Femur (tissue), 1 donor: ENCODE results near the gene NRG3.

Experiments used
- DNase-seq: peaks from one replicate; pipeline ENCODE4 v3.0.0-alpha.2; 2017

The NRG3 gene

GRCh38 chr10:82400841-82401240 lies 525.8 kb downstream of the NRG3 start:
- DNase-seq, result no peak

GRCh38 chr10:82402906-82403401 lies 528.0 kb downstream of the NRG3 start:
- DNase-seq, result no peak

- peak; percentile 27 for DNase-seq
Measured at GRCh38 chr10:82409671-82410070, 534.7 kb downstream of the NRG3 start.

- no peak for DNase-seq
Measured at GRCh38 chr10:82411416-82411815, 536.4 kb downstream of the NRG3 start.

- no peak for DNase-seq
Measured at GRCh38 chr10:82420001-82420400, 545.0 kb downstream of the NRG3 start.

GRCh38 chr10:82429302-82429701 lies 554.3 kb downstream of the NRG3 start:
- no peak for DNase-seq

- DNase-seq, result no peak
Measured at GRCh38 chr10:82438277-82438676, 563.3 kb downstream of the NRG3 start.

- no peak for DNase-seq
Measured at GRCh38 chr10:82440775-82441174, 565.8 kb downstream of the NRG3 start.

- DNase-seq, result no peak
Measured at GRCh38 chr10:82452046-82452445, 577.1 kb downstream of the NRG3 start.

GRCh38 chr10:82452676-82453075 lies 577.7 kb downstream of the NRG3 start:
- no peak for DNase-seq

- DNase-seq, result no peak
Measured at GRCh38 chr10:82453678-82454293, 578.8 kb downstream of the NRG3 start.

- no peak for DNase-seq
Measured at GRCh38 chr10:82462910-82463551, 588.0 kb downstream of the NRG3 start.

- DNase-seq, result no peak
Measured at GRCh38 chr10:82463614-82464013, 588.6 kb downstream of the NRG3 start.

GRCh38 chr10:82464191-82464818 lies 589.3 kb downstream of the NRG3 start:
- DNase-seq, result peak; percentile 28

GRCh38 chr10:82464966-82465365 lies 590.0 kb downstream of the NRG3 start:
- DNase-seq, result no peak

- no peak for DNase-seq
Measured at GRCh38 chr10:82468453-82468852, 593.5 kb downstream of the NRG3 start.

GRCh38 chr10:82472406-82473335 lies 597.7 kb downstream of the NRG3 start:
- DNase-seq, result no peak

- DNase-seq, result no peak
Measured at GRCh38 chr10:82477776-82478175, 602.8 kb downstream of the NRG3 start.

- no peak for DNase-seq
Measured at GRCh38 chr10:82492647-82493046, 617.7 kb downstream of the NRG3 start.

GRCh38 chr10:82496114-82496513 lies 621.1 kb downstream of the NRG3 start:
- no peak for DNase-seq

- no peak for DNase-seq
Measured at GRCh38 chr10:82497439-82497838, 622.4 kb downstream of the NRG3 start.

- no peak for DNase-seq
Measured at GRCh38 chr10:82498976-82499375, 624.0 kb downstream of the NRG3 start.

- no peak for DNase-seq
Measured at GRCh38 chr10:82505009-82505408, 630.0 kb downstream of the NRG3 start.
